DMS53 treated with DMSO at 0.1 percent for 48 hours (cell line): Measurements from ENCODE around the gene ZSCAN30.

Source experiments
- DNase-seq: peaks from one replicate; lab custom pipeline; 2025; ENCODE audit not compliant: unreplicated experiment; lab: John Stamatoyannopoulos, UW

Gene ZSCAN30

GRCh38 chr18:35290094-35290735 lies at the start of gene ZSCAN30:
ZSCAN30 (minus strand) TSS chr18:35290229; CDS start chr18:35264352, 25,877 bp downstream.
- DNase-seq: peak; percentile 81

- DNase-seq: no peak
These were observed 47.3 kb upstream of the ZSCAN30 start for GRCh38 chr18:35337286-35337685.

GRCh38 chr18:35335866-35336265 lies 45.8 kb upstream of the ZSCAN30 start:
- no peak for DNase-seq

GRCh38 chr18:35334821-35335220 lies 44.8 kb upstream of the ZSCAN30 start:
- no peak for DNase-seq

- no peak for DNase-seq
These were observed 44.2 kb upstream of the ZSCAN30 start for GRCh38 chr18:35334212-35334611.

GRCh38 chr18:35331367-35332087 lies 41.5 kb upstream of the ZSCAN30 start:
- DNase-seq: no peak

GRCh38 chr18:35328868-35329267 lies 38.8 kb upstream of the ZSCAN30 start:
- no peak for DNase-seq

GRCh38 chr18:35326695-35327387 lies 36.8 kb upstream of the ZSCAN30 start:
- peak; percentile 33 for DNase-seq

- DNase-seq: no peak
These were observed 35.1 kb upstream of the ZSCAN30 start for GRCh38 chr18:35324926-35325655.

- no peak for DNase-seq
These were observed 32.7 kb upstream of the ZSCAN30 start for GRCh38 chr18:35322486-35323458.

- DNase-seq: no peak
These were observed 21.5 kb upstream of the ZSCAN30 start for GRCh38 chr18:35311496-35311895.

- no peak for DNase-seq
These were observed 16.7 kb upstream of the ZSCAN30 start for GRCh38 chr18:35306588-35307250.

GRCh38 chr18:35303610-35304009 lies 13.6 kb upstream of the ZSCAN30 start:
- no peak for DNase-seq

- no peak for DNase-seq
These were observed 6.0 kb upstream of the ZSCAN30 start for GRCh38 chr18:35296060-35296459.

- no peak for DNase-seq
These were observed 1.1 kb upstream of the ZSCAN30 start for GRCh38 chr18:35291166-35291565.

- no peak for DNase-seq
These were observed 319 bp downstream of the ZSCAN30 start for GRCh38 chr18:35289727-35290093.

GRCh38 chr18:35289293-35289692 lies 736 bp downstream of the ZSCAN30 start:
- no peak for DNase-seq

- DNase-seq: no peak
These were observed 5.2 kb downstream of the ZSCAN30 start for GRCh38 chr18:35284841-35285240.

- no peak for DNase-seq
These were observed 5.9 kb downstream of the ZSCAN30 start for GRCh38 chr18:35283923-35284794.
